Upper lobe of right lung (tissue), 1 donor: ENCODE measurements around the gene FPR2. TPM values are rescaled to one million over a fixed set of nuclear protein-coding genes. Genes with fewer than 3 reads are reported as not detected.
"Not testable (repeated sequence)": the region's sequence is repeated elsewhere in the genome, so short reads cannot be mapped to it uniquely, and the experiment has no call there.

ENCODE experiments used
- ATAC-seq: fragments of 200-7000 bp; cut with Tn5 transposase; one replicate; pipeline ENCODE4 v1.9.1; 2020; ENCODE audit warnings: mild to moderate bottlenecking, moderate library complexity
- DNase-seq: peaks from one replicate; pipeline ENCODE4 v3.0.0-alpha.2; 2020
- H3K27ac ChIP-seq: fragments of 200-600 bp; one replicate; pipeline ENCODE4 v1.8.0; 2022
- H3K27me3 ChIP-seq: fragments of 200-600 bp; one replicate; pipeline ENCODE4 v1.8.0; 2022; ENCODE audit warnings: mild to moderate bottlenecking
- H3K36me3 ChIP-seq: fragments of 200-600 bp; one replicate; pipeline ENCODE4 v1.8.0; 2022
- H3K4me1 ChIP-seq: fragments of 200-600 bp; one replicate; pipeline ENCODE4 v1.8.0; 2022
- H3K4me3 ChIP-seq: fragments of 200-600 bp; one replicate; pipeline ENCODE4 v1.8.0; 2022; ENCODE audit warnings: mild to moderate bottlenecking
- H3K9me3 ChIP-seq: fragments of 200-600 bp; one replicate; pipeline ENCODE4 v1.8.0; 2022
- intact Hi-C: fragments of 100-400 bp; cut with DNase I; formaldehyde crosslinking; loops from one replicate; pipeline ENCODE4 v1.11.0; 2022
- total RNA-seq: library from RNA; stranded (reverse); fragmentation: NEBNext Ultra II Directional; extraction: Animal tissue kit (Norgen Biotek cat#: 25700); gene quantifications from one replicate; pipeline ENCODE4 v1.2.1, GENCODE V29; 2021
- TF ChIP-seq, protein P1 (sequence below): fragments of 200-600 bp; IDR thresholded peaks from one replicate; pipeline ENCODE4 v1.8.0; 2022; ENCODE audit warnings: antibody characterized with exemption
- donor health status: DM: no; HTN: yes; CAD: no; lungs with severe emphysema.

Gene FPR2
- total RNA-seq, 1 donor from 2014 or later, result 12.5 TPM

DNA sequence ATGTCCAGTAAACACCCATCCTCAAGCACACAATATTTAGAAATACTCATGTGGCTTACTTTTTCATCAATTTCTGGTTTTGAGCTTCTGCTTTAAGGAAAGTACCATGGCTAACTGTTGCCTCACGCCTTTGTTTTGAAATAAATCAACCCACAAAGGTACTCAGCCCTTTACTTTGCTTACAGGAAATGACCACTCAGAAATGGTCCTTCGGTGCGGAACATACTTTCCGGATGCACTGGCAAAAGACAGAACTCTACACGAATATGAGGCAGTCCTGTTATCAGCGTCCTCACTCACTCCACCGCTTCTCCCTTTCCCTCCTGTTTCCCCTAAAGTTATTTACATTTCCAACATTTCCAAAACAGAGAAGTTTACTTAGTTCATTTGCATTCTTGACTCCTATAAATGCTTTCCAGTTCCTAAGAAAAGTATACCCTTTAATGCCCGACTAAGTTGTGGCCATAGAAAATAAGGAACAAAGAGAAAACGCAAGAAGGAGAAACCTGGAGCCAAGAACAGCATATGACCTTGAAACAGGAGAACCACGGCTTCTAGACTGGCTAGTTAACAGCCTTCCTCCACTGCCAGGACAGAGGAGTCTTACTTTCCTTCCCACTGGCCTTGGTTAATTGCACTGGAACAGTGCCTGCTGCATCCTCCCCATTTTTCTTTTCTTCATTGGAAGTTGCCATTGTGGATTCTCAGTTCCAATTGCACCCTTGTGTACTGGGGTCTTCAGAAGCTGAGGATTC, 10.6 kb downstream of the FPR2 start:
- H3K4me3 ChIP-seq, result no peak overlapping the region
- no peaks in the 10 kb centered on the region for H3K4me1 ChIP-seq
- no peaks in the 10 kb centered on the region for H3K9me3 ChIP-seq
- ATAC-seq, result peak; percentile 85
- intact Hi-C loops, result no loop called here
- H3K27ac ChIP-seq, result no peak overlapping the region
- TF ChIP-seq, protein P1, sequence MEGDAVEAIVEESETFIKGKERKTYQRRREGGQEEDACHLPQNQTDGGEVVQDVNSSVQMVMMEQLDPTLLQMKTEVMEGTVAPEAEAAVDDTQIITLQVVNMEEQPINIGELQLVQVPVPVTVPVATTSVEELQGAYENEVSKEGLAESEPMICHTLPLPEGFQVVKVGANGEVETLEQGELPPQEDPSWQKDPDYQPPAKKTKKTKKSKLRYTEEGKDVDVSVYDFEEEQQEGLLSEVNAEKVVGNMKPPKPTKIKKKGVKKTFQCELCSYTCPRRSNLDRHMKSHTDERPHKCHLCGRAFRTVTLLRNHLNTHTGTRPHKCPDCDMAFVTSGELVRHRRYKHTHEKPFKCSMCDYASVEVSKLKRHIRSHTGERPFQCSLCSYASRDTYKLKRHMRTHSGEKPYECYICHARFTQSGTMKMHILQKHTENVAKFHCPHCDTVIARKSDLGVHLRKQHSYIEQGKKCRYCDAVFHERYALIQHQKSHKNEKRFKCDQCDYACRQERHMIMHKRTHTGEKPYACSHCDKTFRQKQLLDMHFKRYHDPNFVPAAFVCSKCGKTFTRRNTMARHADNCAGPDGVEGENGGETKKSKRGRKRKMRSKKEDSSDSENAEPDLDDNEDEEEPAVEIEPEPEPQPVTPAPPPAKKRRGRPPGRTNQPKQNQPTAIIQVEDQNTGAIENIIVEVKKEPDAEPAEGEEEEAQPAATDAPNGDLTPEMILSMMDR, result no peak
- no peak for DNase-seq
- H3K36me3 ChIP-seq, result no peaks in the 10 kb centered on the region
- H3K27me3 ChIP-seq, result peaks cover 5% of the 10 kb centered on the region

DNA sequence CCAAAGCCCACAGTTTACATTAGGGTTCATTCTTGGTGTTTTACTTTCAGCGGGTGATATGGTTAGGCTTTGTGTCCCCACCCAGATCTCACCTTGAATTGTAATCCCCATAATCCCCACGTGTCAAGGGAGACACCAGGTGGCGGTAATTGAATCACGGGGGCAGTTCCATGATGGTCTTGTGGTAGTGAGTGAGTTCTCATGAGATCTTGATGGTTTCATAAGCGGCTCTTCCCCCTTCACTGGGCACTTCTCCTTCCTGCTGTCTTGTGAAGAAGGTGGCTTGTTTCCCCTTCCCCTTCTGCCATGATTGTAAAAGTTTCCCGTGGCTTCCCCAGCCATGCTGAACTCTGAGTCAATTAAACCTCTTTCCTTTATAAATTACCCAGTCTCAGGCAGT, 12.0 kb downstream of the FPR2 start:
- H3K36me3 ChIP-seq, result no peaks in the 10 kb centered on the region
- H3K4me3 ChIP-seq, result no peak overlapping the region
- ATAC-seq (peak; percentile 64), DNase-seq (no peak)
- intact Hi-C loops, result no loop called here
- peaks cover 5% of the 10 kb centered on the region for H3K27me3 ChIP-seq
- TF ChIP-seq, protein P1, result no peak
- H3K4me1 ChIP-seq, result peaks cover under 1% of the 10 kb centered on the region
- H3K27ac ChIP-seq, result no peak overlapping the region
- H3K9me3 ChIP-seq, result no peaks in the 10 kb centered on the region

DNA sequence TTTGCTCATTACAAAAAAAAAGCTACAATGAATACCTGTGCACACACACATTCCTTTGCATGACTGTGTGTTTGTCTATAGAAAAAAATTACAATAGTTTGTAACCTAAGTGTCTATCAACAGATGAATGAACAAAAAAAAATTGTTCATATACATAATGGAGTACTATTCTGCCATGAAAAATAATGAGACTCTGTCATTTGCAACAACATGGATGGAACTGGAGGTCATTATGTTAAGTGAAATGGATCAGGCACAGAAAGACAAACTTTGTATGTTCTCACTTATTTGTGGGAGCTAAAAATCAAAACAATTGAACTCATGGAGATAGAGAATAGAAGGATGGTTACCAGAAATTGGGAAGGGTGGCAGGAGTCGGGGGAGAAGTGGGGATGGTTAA, 15.6 kb downstream of the FPR2 start:
- H3K27me3 ChIP-seq, H3K9me3 ChIP-seq, H3K4me1 ChIP-seq, H3K36me3 ChIP-seq, H3K4me3 ChIP-seq, intact Hi-C loops, ATAC-seq, DNase-seq, H3K27ac ChIP-seq: not testable (repeated sequence)

DNA sequence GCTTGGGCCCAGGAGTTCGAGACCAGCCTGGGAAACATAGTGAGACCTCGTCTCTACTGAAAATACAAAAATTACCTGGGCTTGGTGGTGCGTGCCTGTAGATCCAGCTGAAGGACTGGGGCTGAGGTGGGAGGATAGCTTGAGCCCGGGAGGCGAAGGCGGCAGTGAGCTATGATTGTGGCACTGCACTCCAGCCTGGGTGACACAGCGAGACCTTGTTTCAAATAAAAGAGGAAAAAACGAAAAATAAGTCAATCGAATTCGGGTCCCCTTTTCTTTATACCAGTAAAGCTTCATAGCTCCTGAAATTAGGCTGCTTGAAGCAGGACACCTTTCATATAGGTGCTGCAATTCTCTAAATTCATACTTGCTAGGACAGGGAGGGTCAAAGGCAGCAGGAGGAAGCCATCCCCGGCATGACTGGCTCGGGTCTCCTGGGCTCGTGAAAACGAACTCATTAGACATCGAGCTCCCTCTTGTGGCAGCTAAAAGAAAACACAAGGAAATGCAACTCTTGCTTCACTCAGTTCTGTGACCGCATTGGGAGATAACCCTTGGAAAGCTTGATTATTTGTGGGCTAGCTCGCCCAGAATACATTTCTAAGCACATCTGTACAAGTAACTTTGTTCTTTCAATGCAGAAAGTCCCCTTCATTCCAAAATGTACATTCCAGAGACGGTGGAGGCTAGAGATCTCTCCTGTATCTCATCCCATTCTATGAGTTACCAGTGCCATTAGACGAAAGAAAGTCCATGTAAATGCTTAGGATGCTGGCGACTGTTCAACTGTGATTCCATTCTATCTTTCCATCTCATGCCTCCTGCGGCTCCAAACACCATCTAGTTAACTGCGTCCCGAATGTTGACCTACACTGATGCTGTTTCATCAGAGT, 16.8 kb downstream of the FPR2 start:
- DNase-seq (peak; percentile 72), ATAC-seq (peak; percentile 95)
- TF ChIP-seq, protein P1, result peak; percentile 78
- no peaks in the 10 kb centered on the region for H3K9me3 ChIP-seq
- intact Hi-C loops, result no loop called here
- H3K4me3 ChIP-seq, result no peak overlapping the region
- peaks cover 4% of the 10 kb centered on the region for H3K4me1 ChIP-seq
- H3K27ac ChIP-seq, result no peak overlapping the region
- H3K36me3 ChIP-seq, result no peaks in the 10 kb centered on the region
- peaks cover 5% of the 10 kb centered on the region for H3K27me3 ChIP-seq

DNA sequence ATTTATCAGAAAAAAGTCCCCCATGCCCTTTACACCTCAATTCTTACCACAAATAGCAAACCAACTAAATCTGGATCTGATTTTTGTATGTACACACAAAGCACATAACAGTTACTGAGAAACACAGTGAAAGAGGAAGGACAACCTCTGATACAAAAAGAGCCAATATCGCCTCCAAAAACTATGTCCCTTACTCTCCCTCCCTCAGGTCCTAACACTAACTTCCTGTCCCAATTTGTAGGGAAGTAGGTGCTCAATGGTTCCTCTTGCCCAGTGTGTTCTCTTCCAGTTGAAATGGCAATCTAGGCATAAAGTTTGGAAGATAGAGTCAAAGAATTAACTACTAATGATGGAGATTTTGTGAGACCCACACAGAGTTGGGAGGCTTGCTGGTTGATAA, 18.2 kb downstream of the FPR2 start:
- Histone ChIP-seq H3K4me1 (peaks cover 4% of the 10 kb centered on the region), H3K36me3 (no peaks in the 10 kb centered on the region), H3K9me3 (no peaks in the 10 kb centered on the region), H3K4me3 (no peak overlapping the region), H3K27ac (no peak overlapping the region), H3K27me3 (no peaks in the 10 kb centered on the region)
- TF ChIP-seq, protein P1, result no peak
- intact Hi-C loops, result no loop called here
- no peak for DNase-seq
- ATAC-seq, result no peak

DNA sequence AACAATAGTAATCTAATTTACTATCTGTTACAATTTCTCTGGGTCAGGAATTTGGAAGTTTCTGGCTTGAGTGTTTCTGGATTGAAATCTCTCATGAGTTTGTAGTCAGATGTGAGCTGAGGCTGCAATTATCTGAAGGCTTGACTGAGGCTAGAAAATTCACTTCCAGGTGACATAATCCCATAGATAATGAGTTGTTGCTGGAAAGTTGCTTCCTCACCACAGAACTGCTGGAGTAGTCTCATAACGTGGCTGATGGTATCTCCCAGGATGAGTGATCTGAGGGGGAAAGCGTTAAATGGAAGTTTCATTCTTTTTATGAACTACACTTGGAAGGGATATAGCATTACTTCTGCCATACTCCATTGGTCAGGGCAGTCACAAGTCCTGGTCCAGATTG, 18.7 kb downstream of the FPR2 start:
- no peaks in the 10 kb centered on the region for H3K9me3 ChIP-seq
- no peak overlapping the region for H3K4me3 ChIP-seq
- intact Hi-C loops, result no loop called here
- peaks cover 4% of the 10 kb centered on the region for H3K4me1 ChIP-seq
- TF ChIP-seq, protein P1, result no peak
- H3K27me3 ChIP-seq, result no peaks in the 10 kb centered on the region
- H3K27ac ChIP-seq, result no peak overlapping the region
- no peak for DNase-seq
- no peak for ATAC-seq
- no peaks in the 10 kb centered on the region for H3K36me3 ChIP-seq
